ENCODE measurements around the gene ABHD17A. TPM values are rescaled to one million over a fixed set of nuclear protein-coding genes. Genes with fewer than 3 reads are reported as not detected.

The ABHD17A gene
- total and polyA plus RNA-seq, 2 donors, result 90.4 to 97.4 TPM

DNA sequence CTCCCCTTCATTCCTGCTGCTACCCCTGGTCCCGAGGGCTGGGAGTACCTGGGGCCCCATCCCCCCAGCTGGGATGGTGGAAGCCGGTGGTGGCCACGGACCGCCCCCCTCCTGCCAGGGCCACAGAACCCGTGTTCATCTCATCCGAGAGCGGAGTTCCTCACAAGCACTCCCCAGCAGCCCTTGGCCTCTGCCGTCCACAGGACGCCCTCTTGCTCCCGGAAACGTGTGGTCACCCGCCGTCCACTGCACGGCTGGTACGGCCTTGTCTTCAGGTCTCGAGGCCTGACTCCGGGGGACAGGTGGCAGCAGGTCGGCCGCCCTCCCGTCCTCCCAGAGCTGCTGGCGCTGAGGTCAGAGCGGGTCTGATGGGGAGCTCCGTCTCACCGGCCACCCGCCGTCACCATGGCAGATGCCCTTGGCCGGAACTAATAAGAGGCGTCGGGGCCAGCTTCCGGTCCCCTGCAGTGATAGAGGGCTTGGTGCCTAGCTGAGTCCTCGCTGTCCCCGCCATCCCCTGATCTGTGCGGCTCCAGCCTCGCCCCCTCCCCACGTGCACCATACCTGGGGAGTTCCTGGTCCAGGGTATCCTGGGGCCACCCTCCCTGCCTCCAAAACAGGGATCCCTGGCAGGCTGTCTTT is 39.1 kb upstream of the ABHD17A start:
- H3K36me3 ChIP-seq (ENCODE audit: control insufficient read depth in 2 of 2, insufficient read depth in 2 of 2, low read length in 1 of 2), result peaks cover 38 to 48% of the 10 kb centered on the region in 2 donors

DNA sequence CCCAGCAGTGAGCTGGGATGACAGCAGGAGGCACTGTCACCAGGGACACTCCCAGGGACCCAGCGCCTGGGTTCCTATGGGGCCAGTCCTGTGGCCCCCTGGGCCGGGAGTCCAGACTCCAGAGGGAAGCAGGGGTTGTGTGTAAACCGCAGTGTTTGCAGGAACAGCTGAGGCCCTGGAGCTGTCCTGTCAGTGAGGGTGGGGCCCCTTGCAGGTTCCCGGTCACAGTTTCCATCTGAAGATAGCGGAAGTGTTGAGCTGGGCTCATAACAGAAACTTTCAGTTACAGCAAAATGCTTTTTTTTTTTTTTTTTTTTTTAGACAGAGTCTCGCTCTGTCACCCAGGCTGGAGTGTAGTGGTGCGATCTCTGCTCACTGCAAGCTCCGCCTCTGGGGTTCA is 38.0 kb upstream of the ABHD17A start:
- 96% methylated on average over 8 of the region's 8 CpGs for WGBS
- Histone ChIP-seq H3K36me3 (ENCODE audit: control insufficient read depth in 2 of 2, insufficient read depth in 2 of 2, low read length in 1 of 2) (peaks cover 43 to 58% of the 10 kb centered on the region in 2 donors), H3K27ac (ENCODE audit: low read depth in 1 of 2, low read length in 1 of 2) (peak overlapping the region; percentile 13 to 30)

More for the DNA sequence above, 39.1 kb upstream of the ABHD17A start:
- Histone ChIP-seq H3K27me3 (ENCODE audit: control insufficient read depth in 2 of 2, insufficient read depth in 1 of 2, low read length in 1 of 2) (peaks cover 0 to 3% of the 10 kb centered on the region in 2 donors), H3K4me1 (ENCODE audit: control insufficient read depth in 2 of 2, insufficient read depth in 2 of 2, low read length in 2 of 2) (peaks cover 7 to 50% of the 10 kb centered on the region in 2 donors), H3K27ac (ENCODE audit: low read depth in 1 of 2, low read length in 1 of 2) (no peak overlapping the region), H3K9me3 (ENCODE audit: control insufficient read depth in 2 of 2, insufficient read depth in 1 of 2, low read length in 1 of 2) (peaks cover 0 to 4% of the 10 kb centered on the region in 2 donors), H3K4me3 (ENCODE audit: low read length in 2 of 2) (no peak overlapping the region)
- no peak for DNase-seq (ENCODE audit: low read depth in 6 of 9, low spot score in 9 of 9)
- 98% methylated on average over 35 of the region's 35 CpGs for WGBS

DNA sequence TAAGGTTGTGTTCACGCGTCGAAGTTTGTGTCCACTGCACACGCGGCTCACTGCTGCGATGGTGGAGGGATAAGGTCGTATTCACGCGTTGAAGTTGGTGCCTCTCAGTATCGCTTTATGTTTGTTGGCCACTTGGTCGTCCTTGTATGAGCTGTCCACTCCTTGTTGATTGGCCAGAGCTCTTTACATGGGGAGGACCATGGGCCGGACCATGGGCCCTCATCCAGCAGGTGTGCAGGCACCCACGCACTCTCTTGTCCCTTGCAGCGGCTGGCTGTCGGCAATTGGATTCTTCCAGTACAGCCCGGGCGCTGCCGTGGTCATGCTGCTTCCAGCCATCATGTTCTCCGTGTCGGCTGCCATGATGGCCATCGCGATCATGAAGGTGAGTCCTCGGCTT is 37.5 kb upstream of the ABHD17A start:
- H3K9me3 ChIP-seq (ENCODE audit: control insufficient read depth in 2 of 2, insufficient read depth in 1 of 2, low read length in 1 of 2), result peaks cover 0 to 2% of the 10 kb centered on the region in 2 donors
- H3K27ac ChIP-seq (ENCODE audit: low read depth in 1 of 2, low read length in 1 of 2), result peak overlapping the region in 1 of 2 donors; percentile 13
- no peaks in the 10 kb centered on the region for H3K27me3 ChIP-seq (ENCODE audit: control insufficient read depth in 2 of 2, insufficient read depth in 1 of 2, low read length in 1 of 2)
- DNase-seq (ENCODE audit: low read depth in 6 of 9, low spot score in 9 of 9), result no peak
- H3K36me3 ChIP-seq (ENCODE audit: control insufficient read depth in 2 of 2, insufficient read depth in 2 of 2, low read length in 1 of 2), result peaks cover 48 to 63% of the 10 kb centered on the region in 2 donors
- H3K4me1 ChIP-seq (ENCODE audit: control insufficient read depth in 2 of 2, insufficient read depth in 2 of 2, low read length in 2 of 2), result peaks cover 7 to 41% of the 10 kb centered on the region in 2 donors
- 94% methylated on average over 23 of the region's 23 CpGs for WGBS
- H3K4me3 ChIP-seq (ENCODE audit: low read length in 2 of 2), result no peak overlapping the region

More for the DNA sequence above, 38.0 kb upstream of the ABHD17A start:
- Histone ChIP-seq H3K27me3 (ENCODE audit: control insufficient read depth in 2 of 2, insufficient read depth in 1 of 2, low read length in 1 of 2) (no peaks in the 10 kb centered on the region), H3K4me1 (ENCODE audit: control insufficient read depth in 2 of 2, insufficient read depth in 2 of 2, low read length in 2 of 2) (peaks cover 7 to 44% of the 10 kb centered on the region in 2 donors), H3K9me3 (ENCODE audit: control insufficient read depth in 2 of 2, insufficient read depth in 1 of 2, low read length in 1 of 2) (peaks cover 0 to 4% of the 10 kb centered on the region in 2 donors), H3K4me3 (ENCODE audit: low read length in 2 of 2) (no peak overlapping the region)
- DNase-seq (ENCODE audit: low read depth in 6 of 9, low spot score in 9 of 9), result peak in 1 of 9 donors; percentile 35

DNA sequence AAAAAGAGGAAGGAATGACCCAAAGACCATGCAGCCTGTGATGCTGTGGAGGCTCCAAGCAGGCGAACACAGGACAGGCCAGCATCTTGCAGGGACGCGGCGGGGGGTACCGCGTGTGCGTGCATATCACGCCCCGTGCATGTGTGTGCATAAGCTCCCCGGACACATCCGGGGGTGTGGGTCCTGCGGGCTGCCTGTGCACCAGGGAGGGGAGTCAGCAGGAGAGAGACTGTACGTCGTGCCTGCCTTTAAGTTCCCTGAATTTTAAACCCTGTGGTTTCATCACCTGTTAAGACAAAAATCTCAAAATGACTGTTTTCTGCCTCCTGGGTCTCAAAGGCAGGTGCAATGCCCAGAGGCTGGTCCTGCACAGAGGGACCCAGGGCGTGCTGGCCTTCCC is 36.5 kb upstream of the ABHD17A start:
- H3K4me1 ChIP-seq (ENCODE audit: control insufficient read depth in 2 of 2, insufficient read depth in 2 of 2, low read length in 2 of 2), result peaks cover 4 to 37% of the 10 kb centered on the region in 2 donors
- H3K36me3 ChIP-seq (ENCODE audit: control insufficient read depth in 2 of 2, insufficient read depth in 2 of 2, low read length in 1 of 2), result peaks cover 48 to 69% of the 10 kb centered on the region in 2 donors
- no peaks in the 10 kb centered on the region for H3K9me3 ChIP-seq (ENCODE audit: control insufficient read depth in 2 of 2, insufficient read depth in 1 of 2, low read length in 1 of 2)
- 80% methylated on average over 15 of the region's 15 CpGs for WGBS
- H3K27me3 ChIP-seq (ENCODE audit: control insufficient read depth in 2 of 2, insufficient read depth in 1 of 2, low read length in 1 of 2), result no peaks in the 10 kb centered on the region
- no peak for DNase-seq (ENCODE audit: low read depth in 6 of 9, low spot score in 9 of 9)
- no peak overlapping the region for H3K27ac ChIP-seq (ENCODE audit: low read depth in 1 of 2, low read length in 1 of 2)
- no peak overlapping the region for H3K4me3 ChIP-seq (ENCODE audit: low read length in 2 of 2)

DNA sequence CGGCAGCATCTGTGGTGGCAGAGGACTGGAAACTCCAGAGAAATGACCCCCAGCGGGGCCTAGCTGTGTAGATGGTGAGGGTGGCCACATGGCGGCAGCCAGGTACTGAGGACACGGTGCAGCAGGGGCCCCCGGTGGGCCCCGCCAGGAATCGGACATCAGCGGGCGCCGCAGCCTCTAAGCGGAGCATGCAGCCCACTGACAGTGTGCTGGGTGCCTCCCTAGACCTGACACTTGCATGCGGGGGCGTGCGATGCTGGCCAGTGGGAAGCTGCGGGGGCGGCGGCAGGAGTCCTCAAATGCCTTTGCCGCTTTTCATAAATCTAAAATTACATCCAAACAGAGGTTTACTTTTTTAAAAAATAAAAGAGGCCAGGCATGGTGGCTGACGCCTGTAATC is 36.0 kb upstream of the ABHD17A start:
- Histone ChIP-seq H3K27me3 (ENCODE audit: control insufficient read depth in 2 of 2, insufficient read depth in 1 of 2, low read length in 1 of 2) (no peaks in the 10 kb centered on the region), H3K4me1 (ENCODE audit: control insufficient read depth in 2 of 2, insufficient read depth in 2 of 2, low read length in 2 of 2) (peaks cover 4 to 37% of the 10 kb centered on the region in 2 donors), H3K36me3 (ENCODE audit: control insufficient read depth in 2 of 2, insufficient read depth in 2 of 2, low read length in 1 of 2) (peaks cover 48 to 69% of the 10 kb centered on the region in 2 donors), H3K27ac (ENCODE audit: low read depth in 1 of 2, low read length in 1 of 2) (no peak overlapping the region), H3K4me3 (ENCODE audit: low read length in 2 of 2) (no peak overlapping the region), H3K9me3 (ENCODE audit: control insufficient read depth in 2 of 2, insufficient read depth in 1 of 2, low read length in 1 of 2) (no peaks in the 10 kb centered on the region)
- DNase-seq (ENCODE audit: low read depth in 6 of 9, low spot score in 9 of 9), result no peak
- WGBS, result 97% methylated on average over 19 of the region's 19 CpGs

DNA sequence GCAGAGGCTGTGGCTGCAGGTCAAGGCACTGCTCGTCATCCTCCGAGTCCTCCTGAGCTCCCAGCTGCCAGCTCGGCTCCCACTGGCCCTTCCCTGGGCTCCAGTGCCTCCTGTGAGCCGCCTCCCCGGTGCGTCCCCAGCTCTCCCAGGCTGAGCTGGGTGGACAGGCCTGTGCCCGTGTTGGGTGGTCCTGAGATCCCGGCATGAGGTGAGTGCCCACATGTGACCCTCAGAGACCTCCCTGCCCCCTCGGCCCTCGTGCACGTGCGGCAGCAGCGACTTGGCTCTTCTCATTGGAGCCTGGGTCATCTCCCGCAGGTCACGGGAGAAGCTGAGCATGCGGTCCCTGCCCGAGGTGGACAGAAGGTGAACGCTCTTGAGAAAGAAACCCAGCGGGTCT is 35.3 kb upstream of the ABHD17A start:
- Histone ChIP-seq H3K27me3 (ENCODE audit: control insufficient read depth in 2 of 2, insufficient read depth in 1 of 2, low read length in 1 of 2) (no peaks in the 10 kb centered on the region), H3K4me3 (ENCODE audit: low read length in 2 of 2) (no peak overlapping the region), H3K27ac (ENCODE audit: low read depth in 1 of 2, low read length in 1 of 2) (no peak overlapping the region), H3K36me3 (ENCODE audit: control insufficient read depth in 2 of 2, insufficient read depth in 2 of 2, low read length in 1 of 2) (peaks cover 48 to 68% of the 10 kb centered on the region in 2 donors), H3K4me1 (ENCODE audit: control insufficient read depth in 2 of 2, insufficient read depth in 2 of 2, low read length in 2 of 2) (peaks cover 4 to 37% of the 10 kb centered on the region in 2 donors), H3K9me3 (ENCODE audit: control insufficient read depth in 2 of 2, insufficient read depth in 1 of 2, low read length in 1 of 2) (no peaks in the 10 kb centered on the region)
- DNase-seq (ENCODE audit: low read depth in 6 of 9, low spot score in 9 of 9), result no peak
- 93% methylated on average over 19 of the region's 19 CpGs for WGBS

DNA sequence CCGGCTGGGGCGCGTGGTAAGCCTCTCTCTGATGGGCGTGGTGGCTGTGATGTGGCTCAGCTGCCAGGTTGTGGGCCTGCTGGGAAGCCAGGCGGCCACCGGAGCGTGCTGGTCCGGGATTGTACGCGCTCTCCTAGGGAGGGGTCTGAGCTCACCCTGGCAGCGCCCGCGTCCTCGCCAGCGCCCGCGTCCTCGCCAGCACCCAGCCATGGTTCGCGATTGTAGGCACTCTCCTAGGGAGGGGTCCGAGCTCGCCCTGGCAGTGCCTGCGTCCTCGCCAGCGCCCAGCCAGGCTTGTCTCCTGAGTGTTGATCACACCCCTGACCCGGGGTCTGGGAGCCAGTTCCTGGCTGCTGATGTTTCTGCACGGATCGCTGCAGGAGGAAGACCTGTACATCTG is 33.7 kb upstream of the ABHD17A start:
- H3K27me3 ChIP-seq (ENCODE audit: control insufficient read depth in 2 of 2, insufficient read depth in 1 of 2, low read length in 1 of 2), result no peaks in the 10 kb centered on the region
- H3K9me3 ChIP-seq (ENCODE audit: control insufficient read depth in 2 of 2, insufficient read depth in 1 of 2, low read length in 1 of 2), result no peaks in the 10 kb centered on the region
- DNase-seq (ENCODE audit: low read depth in 6 of 9, low spot score in 9 of 9), result no peak
- peaks cover 4 to 37% of the 10 kb centered on the region in 2 donors for H3K4me1 ChIP-seq (ENCODE audit: control insufficient read depth in 2 of 2, insufficient read depth in 2 of 2, low read length in 2 of 2)
- 96% methylated on average over 28 of the region's 28 CpGs for WGBS
- H3K36me3 ChIP-seq (ENCODE audit: control insufficient read depth in 2 of 2, insufficient read depth in 2 of 2, low read length in 1 of 2), result peaks cover 41 to 70% of the 10 kb centered on the region in 2 donors
- H3K4me3 ChIP-seq (ENCODE audit: low read length in 2 of 2), result no peak overlapping the region
- no peak overlapping the region for H3K27ac ChIP-seq (ENCODE audit: low read depth in 1 of 2, low read length in 1 of 2)

DNA sequence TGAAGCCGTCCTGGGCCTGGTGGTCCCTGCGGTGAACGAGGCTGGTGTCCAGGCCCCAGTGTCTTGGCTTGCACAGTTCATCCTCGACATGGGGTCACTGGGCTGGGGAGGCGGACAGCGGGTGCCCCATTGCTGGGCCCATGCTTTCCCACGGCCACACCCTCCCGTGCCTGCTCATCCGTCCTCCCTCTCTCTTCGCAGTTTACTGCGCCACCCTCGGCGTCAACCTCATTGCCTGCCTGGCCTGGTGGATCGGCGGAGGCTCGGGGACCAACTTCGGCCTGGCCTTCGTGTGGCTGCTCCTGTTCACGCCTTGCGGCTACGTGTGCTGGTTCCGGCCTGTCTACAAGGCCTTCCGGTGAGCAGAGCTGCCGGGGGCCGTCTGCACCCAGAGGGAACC is 32.6 kb upstream of the ABHD17A start:
- Histone ChIP-seq H3K27ac (ENCODE audit: low read depth in 1 of 2, low read length in 1 of 2) (no peak overlapping the region), H3K4me1 (ENCODE audit: control insufficient read depth in 2 of 2, insufficient read depth in 2 of 2, low read length in 2 of 2) (peaks cover 4 to 30% of the 10 kb centered on the region in 2 donors), H3K27me3 (ENCODE audit: control insufficient read depth in 2 of 2, insufficient read depth in 1 of 2, low read length in 1 of 2) (no peaks in the 10 kb centered on the region), H3K9me3 (ENCODE audit: control insufficient read depth in 2 of 2, insufficient read depth in 1 of 2, low read length in 1 of 2) (no peaks in the 10 kb centered on the region), H3K4me3 (ENCODE audit: low read length in 2 of 2) (no peak overlapping the region), H3K36me3 (ENCODE audit: control insufficient read depth in 2 of 2, insufficient read depth in 2 of 2, low read length in 1 of 2) (peaks cover 45 to 72% of the 10 kb centered on the region in 2 donors)
- 98% methylated on average over 25 of the region's 25 CpGs for WGBS
- DNase-seq (ENCODE audit: low read depth in 6 of 9, low spot score in 9 of 9), result no peak

DNA sequence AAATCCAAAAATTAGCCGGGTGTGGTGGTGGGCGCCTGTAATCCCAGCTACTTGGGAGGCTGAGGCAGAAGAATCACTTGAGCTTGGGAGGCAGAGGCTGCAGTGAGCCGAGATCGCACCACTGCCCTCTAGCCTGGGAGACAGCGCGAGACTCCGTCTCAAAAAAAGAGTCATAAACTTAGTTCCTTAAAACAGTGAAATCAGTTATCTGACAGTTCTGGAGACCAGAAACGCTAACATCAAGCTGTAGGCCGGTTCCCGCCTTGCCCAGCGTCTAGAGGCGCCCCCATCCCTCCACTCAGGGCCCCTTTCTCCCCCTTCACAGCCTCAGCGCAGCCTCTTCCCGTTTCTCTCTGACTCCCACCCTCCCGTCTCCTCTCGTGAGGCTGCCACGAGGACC is 31.9 kb upstream of the ABHD17A start:
- Histone ChIP-seq H3K27me3 (ENCODE audit: control insufficient read depth in 2 of 2, insufficient read depth in 1 of 2, low read length in 1 of 2) (no peaks in the 10 kb centered on the region), H3K27ac (ENCODE audit: low read depth in 1 of 2, low read length in 1 of 2) (no peak overlapping the region), H3K4me3 (ENCODE audit: low read length in 2 of 2) (no peak overlapping the region), H3K4me1 (ENCODE audit: control insufficient read depth in 2 of 2, insufficient read depth in 2 of 2, low read length in 2 of 2) (peaks cover 4 to 24% of the 10 kb centered on the region in 2 donors), H3K9me3 (ENCODE audit: control insufficient read depth in 2 of 2, insufficient read depth in 1 of 2, low read length in 1 of 2) (no peaks in the 10 kb centered on the region), H3K36me3 (ENCODE audit: control insufficient read depth in 2 of 2, insufficient read depth in 2 of 2, low read length in 1 of 2) (peaks cover 43 to 74% of the 10 kb centered on the region in 2 donors)
- DNase-seq (ENCODE audit: low read depth in 6 of 9, low spot score in 9 of 9), result no peak
- WGBS, result 77% methylated on average over 17 of the region's 17 CpGs
